Right cardiac atrium (tissue), 5 donors: Measurements from ENCODE around the gene ARHGAP8. TPM values are rescaled to one million over a fixed set of nuclear protein-coding genes. Genes with fewer than 3 reads are reported as not detected.

Experiments used
- ATAC-seq, 2 donors: fragments of 200-7000 bp; cut with Tn5 transposase; one replicate each; pipeline versions ENCODE4 v1.8.0 to v1.9.1; 2020; ENCODE audit warnings: moderate library complexity in 2 of 2, mild to moderate bottlenecking in 1 of 2
- DNase-seq, 3 donors: peaks; one replicate each; pipeline ENCODE4 v3.0.0-alpha.2; 2020
- H3K27ac ChIP-seq: one replicate; pipeline ENCODE4 v1.5.1; 2013; ENCODE audit warnings: mild to moderate bottlenecking, low read length, control low read depth, moderate library complexity
- H3K27me3 ChIP-seq: one replicate; pipeline ENCODE4 v1.6.1; 2013; ENCODE audit not compliant: control insufficient read depth, insufficient read depth
- H3K4me1 ChIP-seq: one replicate; pipeline ENCODE4 v1.6.1; 2013; ENCODE audit warnings: low read length; ENCODE audit not compliant: control insufficient read depth, insufficient read depth
- H3K4me3 ChIP-seq: one replicate; pipeline ENCODE4 v1.5.1; 2013; ENCODE audit warnings: low read length, control low read depth
- H3K9me3 ChIP-seq: one replicate; pipeline ENCODE4 v1.6.1; 2013; ENCODE audit warnings: low read length; ENCODE audit not compliant: control insufficient read depth
- WGBS: extraction: QIAGEN DNeasy Blood & Tissue Kit; methylation state at CpG from one replicate; pipeline ENCODE4 v1.1.7; 2013; 5-methylcytosine and 5-hydroxymethylcytosine counted together
- intact Hi-C, 4 donors: fragments of 100-400 bp; cut with DNase I; formaldehyde crosslinking; loops; one replicate each; pipeline versions ENCODE4 v1.11.0 to v1.14.0; 2022 to 2023
- polyA plus RNA-seq: library from polyadenylated mRNA; stranded (reverse); fragments of 200-250 nt; gene quantifications from one replicate; pipeline ENCODE4 v1.2.3, GENCODE V29; 2013
- total RNA-seq, 4 donors: library from RNA; stranded (reverse); fragmentation: NEBNext Ultra II Directional; extraction: Animal tissue kit (Norgen Biotek cat#: 25700); gene quantifications; one replicate each; pipeline ENCODE4 v1.2.1, GENCODE V29; 2021
- donor health status: healthy with polysubstance abuse.
- donor health status: DM: no; HTN: yes; CAD: no.
- donor health status: DM: no; HTN: no; CAD: no.
- donor health status: DM: no; HTN: yes; CAD: no; lungs with severe emphysema.
- donor health status: DM: yes; HTN: yes; CAD: no.

ARHGAP8 gene
- total and polyA plus RNA-seq, 5 donors: 0.02 to 1.9 (median 0.66) TPM

- intact Hi-C loops: no loop called here
Measured at GRCh38 chr22:44884968-44885805, 132.8 kb downstream of the ARHGAP8 start.

GRCh38 chr22:44885806-44886360, 133.5 kb downstream of the ARHGAP8 start:
- no peak overlapping the region for H3K4me3 ChIP-seq
- DNase-seq: no peak
- WGBS: 83% methylated on average over 14 of the region's 14 CpGs
- intact Hi-C loops: no loop called here
- H3K4me1 ChIP-seq: no peaks in the 10 kb centered on the region
- H3K9me3 ChIP-seq: no peaks in the 10 kb centered on the region
- no peaks in the 10 kb centered on the region for H3K27me3 ChIP-seq
- no peak for ATAC-seq
- H3K27ac ChIP-seq: no peak overlapping the region

More at GRCh38 chr22:44884968-44885805, 132.8 kb downstream of the ARHGAP8 start:
- no peak for ATAC-seq
- H3K27me3 ChIP-seq: no peaks in the 10 kb centered on the region
- DNase-seq: no peak
- no peak overlapping the region for H3K27ac ChIP-seq
- no peaks in the 10 kb centered on the region for H3K4me1 ChIP-seq
- 92% methylated on average over 18 of the region's 18 CpGs for WGBS
- no peaks in the 10 kb centered on the region for H3K9me3 ChIP-seq
- no peak overlapping the region for H3K4me3 ChIP-seq

- Histone ChIP-seq H3K27me3 (no peaks in the 10 kb centered on the region), H3K4me3 (no peak overlapping the region), H3K4me1 (no peaks in the 10 kb centered on the region), H3K27ac (no peak overlapping the region), H3K9me3 (no peaks in the 10 kb centered on the region)
- intact Hi-C loops: no loop called here
- WGBS: 86% methylated on average over 16 of the region's 16 CpGs
- ATAC-seq: no peak
- DNase-seq: no peak
Measured at GRCh38 chr22:44887941-44888366, 135.6 kb downstream of the ARHGAP8 start.

- Histone ChIP-seq H3K27me3 (no peaks in the 10 kb centered on the region), H3K4me1 (no peaks in the 10 kb centered on the region), H3K9me3 (no peaks in the 10 kb centered on the region), H3K27ac (no peak overlapping the region), H3K4me3 (no peak overlapping the region)
- ATAC-seq (no peak), DNase-seq (no peak)
- intact Hi-C loops: no loop called here
- WGBS: 63% methylated on average over 14 of the region's 14 CpGs
Measured at GRCh38 chr22:44888491-44889254, 136.3 kb downstream of the ARHGAP8 start.

- intact Hi-C loops: no loop called here
- DNase-seq (no peak), ATAC-seq (peak in 1 of 2 donors; percentile 27)
- Histone ChIP-seq H3K9me3 (no peaks in the 10 kb centered on the region), H3K27me3 (no peaks in the 10 kb centered on the region), H3K4me1 (no peaks in the 10 kb centered on the region), H3K27ac (no peak overlapping the region), H3K4me3 (no peak overlapping the region)
- 67% methylated on average over 14 of the region's 14 CpGs for WGBS
Measured at GRCh38 chr22:44889255-44889878, 137.0 kb downstream of the ARHGAP8 start.

- H3K4me3 ChIP-seq: no peak overlapping the region
- no peaks in the 10 kb centered on the region for H3K9me3 ChIP-seq
- ATAC-seq: no peak
- no peak for DNase-seq
- H3K4me1 ChIP-seq: no peaks in the 10 kb centered on the region
- no peak overlapping the region for H3K27ac ChIP-seq
- 86% methylated on average over 20 of the region's 20 CpGs for WGBS
- no peaks in the 10 kb centered on the region for H3K27me3 ChIP-seq
- intact Hi-C loops: no loop called here
Measured at GRCh38 chr22:44890416-44891292, 138.3 kb downstream of the ARHGAP8 start.

GRCh38 chr22:44891293-44891747, 138.9 kb downstream of the ARHGAP8 start:
- no peaks in the 10 kb centered on the region for H3K4me1 ChIP-seq
- DNase-seq: no peak
- no peaks in the 10 kb centered on the region for H3K27me3 ChIP-seq
- WGBS: 78% methylated on average over 11 of the region's 11 CpGs
- no peak overlapping the region for H3K4me3 ChIP-seq
- ATAC-seq: no peak
- no peak overlapping the region for H3K27ac ChIP-seq
- intact Hi-C loops: no loop called here
- no peaks in the 10 kb centered on the region for H3K9me3 ChIP-seq

- Histone ChIP-seq H3K27ac (no peak overlapping the region), H3K9me3 (no peaks in the 10 kb centered on the region), H3K4me3 (no peak overlapping the region), H3K4me1 (no peaks in the 10 kb centered on the region), H3K27me3 (no peaks in the 10 kb centered on the region)
- 88% methylated on average over 11 of the region's 11 CpGs for WGBS
- no peak for ATAC-seq
- intact Hi-C loops: no loop called here
- no peak for DNase-seq
Measured at GRCh38 chr22:44891791-44892190, 139.4 kb downstream of the ARHGAP8 start.

GRCh38 chr22:44892243-44892642, 139.9 kb downstream of the ARHGAP8 start:
- intact Hi-C loops: no loop called here
- ATAC-seq: no peak
- H3K27ac ChIP-seq: no peak overlapping the region
- WGBS: 80% methylated on average over 13 of the region's 13 CpGs
- no peaks in the 10 kb centered on the region for H3K4me1 ChIP-seq
- no peaks in the 10 kb centered on the region for H3K9me3 ChIP-seq
- H3K4me3 ChIP-seq: no peak overlapping the region
- no peaks in the 10 kb centered on the region for H3K27me3 ChIP-seq
- DNase-seq: no peak
